B cell (primary cell): ENCODE results near the gene BTN2A1. TPM values are rescaled to one million over a fixed set of nuclear protein-coding genes. Genes with fewer than 3 reads are reported as not detected.

Source experiments
- ATAC-seq: fragments of 200-7000 bp; cut with Tn5 transposase; one replicate; pipeline ENCODE4 v1.10.0; 2021; ENCODE audit warnings: low read depth, mild to moderate bottlenecking, moderate number of reproducible peaks, moderate library complexity
- CTCF ChIA-PET: fragments of 350-600 bp; sonication (Branson Sonifier 250); formaldehyde crosslinking; loops from one replicate; lab custom pipeline; 2021; ENCODE audit warnings: antibody characterized with exemption, inconsistent platforms; lab: Charles Lee
- POLR2A ChIA-PET: fragments of 350-600 bp; sonication (Branson Sonifier 250); formaldehyde crosslinking; loops from one replicate; lab custom pipeline; 2021; ENCODE audit warnings: antibody characterized with exemption; lab: Charles Lee
- DNase-seq: peaks from one replicate; pipeline ENCODE4 v3.0.0; 2013
- H2AFZ ChIP-seq: 2 replicates; pipeline ENCODE4 v1.6.1; 2012; ENCODE audit warnings: mild to moderate bottlenecking, low read depth, low read length; ENCODE audit not compliant: insufficient read depth, poor library complexity, severe bottlenecking
- H3K27ac ChIP-seq, 2 donors: 1 replicate in 1 of 2; 2 replicates in 1 of 2; pipeline ENCODE4 v1.5.1; 2012 to 2013; ENCODE audit warnings: low read length in 2 of 2, mild to moderate bottlenecking in 2 of 2, moderate library complexity in 1 of 2
- H3K27me3 ChIP-seq, 4 experiments: fragments of 200-600 bp in 1 of 4; sonication (generic) in 1 of 4; replicated peaks in 1 of 4; 1 replicate in 2 of 4; 2 replicates in 2 of 4; pipeline versions ENCODE4 v1.6.1 to v1.7.0; 2013 to 2016; ENCODE audit warnings: low read length in 3 of 4, mild to moderate bottlenecking in 2 of 4, mixed read lengths in 1 of 4, moderate library complexity in 1 of 4; ENCODE audit not compliant: insufficient read depth in 4 of 4, control insufficient read depth in 3 of 4; ENCODE audit errors: control extremely low read depth in 1 of 4
- H3K36me3 ChIP-seq, 2 experiments: replicated peaks in 1 of 2; 1 replicate in 1 of 2; 2 replicates in 1 of 2; pipeline versions ENCODE4 v1.6.1 to v1.7.1; 2013; ENCODE audit warnings: low read length in 1 of 2; ENCODE audit not compliant: insufficient read depth in 2 of 2, control insufficient read depth in 1 of 2; ENCODE audit errors: control extremely low read depth in 1 of 2, extremely low read depth in 1 of 2
- H3K4me1 ChIP-seq, 2 donors: fragments of 200-600 bp in 1 of 2; sonication (generic) in 1 of 2; 1 replicate in 1 of 2; 2 replicates in 1 of 2; pipeline versions ENCODE4 v1.5.1 to v1.6.1; 2013 to 2017; ENCODE audit warnings: low read length in 2 of 2; ENCODE audit not compliant: control insufficient read depth in 2 of 2, insufficient read depth in 2 of 2
- H3K4me2 ChIP-seq: replicated peaks from 2 replicates; pipeline ENCODE3; 2012; ENCODE audit warnings: mild to moderate bottlenecking, low read depth, low read length; ENCODE audit not compliant: poor library complexity, severe bottlenecking
- H3K4me3 ChIP-seq, 5 experiments: fragments of 200-600 bp in 1 of 5; sonication (generic) in 1 of 5; 1 replicate in 3 of 5; 2 replicates in 2 of 5; pipeline versions ENCODE4 v1.5.1 to v1.7.0; 2011 to 2016; ENCODE audit warnings: low read length in 4 of 5, mild to moderate bottlenecking in 4 of 5, low read depth in 2 of 5, control low read depth in 1 of 5, moderate library complexity in 1 of 5; ENCODE audit not compliant: insufficient read depth in 1 of 5; ENCODE audit errors: control extremely low read depth in 1 of 5, extremely low read depth in 1 of 5
- H3K79me2 ChIP-seq: fragments of 200-600 bp; sonication (generic); one replicate; pipeline ENCODE4 v1.6.0; 2016; ENCODE audit warnings: low read length; ENCODE audit not compliant: control insufficient read depth, insufficient read depth
- H3K9ac ChIP-seq: fragments of 200-600 bp; sonication (generic); 2 replicates; pipeline ENCODE4 v1.6.1; 2017; ENCODE audit warnings: mild to moderate bottlenecking, low read length, moderate library complexity
- H3K9me3 ChIP-seq, 3 donors: one replicate each; pipeline versions ENCODE4 v1.6.1 to v1.7.1; 2013; ENCODE audit warnings: low read length in 2 of 3; ENCODE audit not compliant: control insufficient read depth in 2 of 3, insufficient read depth in 1 of 3; ENCODE audit errors: control extremely low read depth in 1 of 3
- H4K20me1 ChIP-seq: 2 replicates; pipeline ENCODE4 v1.6.0; 2012; ENCODE audit warnings: mild to moderate bottlenecking, low read length; ENCODE audit not compliant: insufficient read depth, control insufficient read depth, poor library complexity, severe bottlenecking
- H3K27ac Mint-ChIP-seq: one replicate; pipeline ENCODE4 v1.8.0; 2021; ENCODE audit warnings: mixed read lengths
- H3K27me3 Mint-ChIP-seq: one replicate; pipeline ENCODE4 v1.8.0; 2021; ENCODE audit warnings: mixed read lengths
- H3K4me1 Mint-ChIP-seq: one replicate; pipeline ENCODE4 v1.8.0; 2021; ENCODE audit warnings: mixed read lengths
- H3K4me3 Mint-ChIP-seq: one replicate; pipeline ENCODE4 v1.8.0; 2021; ENCODE audit warnings: mixed read lengths
- H3K9me3 Mint-ChIP-seq: one replicate; pipeline ENCODE4 v1.8.0; 2022; ENCODE audit warnings: mixed read lengths; ENCODE audit not compliant: insufficient read depth
- CTCF ChIP-seq: fragments of 200-600 bp; IDR thresholded peaks from one replicate; pipeline ENCODE4 v1.8.0; 2022; ENCODE audit warnings: antibody characterized with exemption, mild to moderate bottlenecking
- EZH2 ChIP-seq: IDR thresholded peaks from 2 replicates; pipeline ENCODE4 v1.6.1; 2012; ENCODE audit warnings: borderline replicate concordance, low read depth, mild to moderate bottlenecking, moderate library complexity, low read length; ENCODE audit not compliant: insufficient read depth, poor library complexity, severe bottlenecking
- WGBS: methylation state at CpG from one replicate; pipeline ENCODE4 v1.1.5; 2013; ENCODE audit warnings: missing lambda C conversion rate; ENCODE audit not compliant: insufficient coverage; 5-methylcytosine and 5-hydroxymethylcytosine counted together
- intact Hi-C: fragments of 100-400 bp; cut with micrococcal nuclease; formaldehyde crosslinking; loops from one replicate; pipeline ENCODE4 v1.10.0; 2022
- polyA plus RNA-seq: library from polyadenylated mRNA; depleted of rRNA; stranded (reverse); fragments of >200 nt; gene quantifications from 2 replicates; pipeline ENCODE4 v1.2.3, GENCODE V29; 2012
- total RNA-seq, 2 donors: library from RNA; stranded (reverse); fragments of 120-200 nt in 1 of 2; gene quantifications; 1 replicate in 1 of 2; 2 replicates in 1 of 2; pipeline versions ENCODE4 v1.2.3 to v1.2.4, GENCODE V29; 2013 to 2022

Gene BTN2A1
- total and polyA plus RNA-seq, 2 donors (not counting 1 experiment from before 2014, with no cell fraction given): 55.1 to 69.6 TPM

- Histone ChIP-seq H2AFZ (no peak overlapping the region), H3K27ac (no peak overlapping the region), H3K9me3 (peaks cover 0 to 6% (median 0%) of the 10 kb centered on the region in 3 donors), H4K20me1 (no peaks in the 10 kb centered on the region), H3K4me2 (no peak overlapping the region), H3K9ac (no peak overlapping the region), H3K36me3 (peaks cover 0 to 60% of the 10 kb centered on the region in 2 experiments), H3K79me2 (no peaks in the 10 kb centered on the region), H3K4me1 (peaks cover 12 to 16% of the 10 kb centered on the region in 2 donors), H3K4me3 (no peak overlapping the region), H3K27me3 (no peaks in the 10 kb centered on the region)
- H3K4me1 Mint-ChIP-seq: peaks cover 34% of the 10 kb centered on the region
- no peak for DNase-seq
- 100% methylated on average over 1 of the region's 3 CpGs for WGBS
- H3K9me3 Mint-ChIP-seq: no peaks in the 10 kb centered on the region
- no peak for ATAC-seq
- TF ChIP-seq EZH2 (no peak), CTCF (no peak)
- H3K27me3 Mint-ChIP-seq: no peaks in the 10 kb centered on the region
- H3K4me3 Mint-ChIP-seq: no peak overlapping the region
- POLR2A ChIA-PET: no interaction called here
- intact Hi-C loops: no loop called here
- peak overlapping the region; percentile 2 for H3K27ac Mint-ChIP-seq
- CTCF ChIA-PET: interaction anchor here (1.2 kb wide), 1 partner anchor 29 kb away, joined by 3 read pairs; the partner anchor contains the start of gene BTN2A2
Measured at GRCh38 chr6:26412228-26412627, 45.5 kb upstream of the BTN2A1 start.

- H3K27me3 ChIP-seq: no peaks in the 10 kb centered on the region
- intact Hi-C loops: no loop called here
- no peak overlapping the region for H3K4me3 ChIP-seq
- H2AFZ ChIP-seq: no peak overlapping the region
- no peak overlapping the region for H3K9ac ChIP-seq
- H3K36me3 ChIP-seq: peaks cover 0 to 53% of the 10 kb centered on the region in 2 experiments
- no peaks in the 10 kb centered on the region for H4K20me1 ChIP-seq
- H3K79me2 ChIP-seq: no peaks in the 10 kb centered on the region
- Mint-ChIP-seq H3K9me3 (peaks cover 3% of the 10 kb centered on the region), H3K4me3 (no peak overlapping the region), H3K4me1 (peaks cover 28% of the 10 kb centered on the region), H3K27ac (peak overlapping the region; percentile 2), H3K27me3 (no peaks in the 10 kb centered on the region)
- ChIA-PET POLR2A (no interaction called here), CTCF (interaction anchor here (1.2 kb wide), 1 partner anchor 30 kb away, joined by 3 read pairs; the partner anchor contains the start of gene BTN2A2)
- H3K4me1 ChIP-seq: peaks cover 12% of the 10 kb centered on the region in 2 donors
- no peak overlapping the region for H3K4me2 ChIP-seq
- H3K27ac ChIP-seq: no peak overlapping the region
- no peak for TF ChIP-seq CTCF
- no peak for TF ChIP-seq EZH2
- ATAC-seq (no peak), DNase-seq (no peak)
- 100% methylated on average over 2 of the region's 4 CpGs for WGBS
- peaks cover 0 to 13% (median 3%) of the 10 kb centered on the region in 3 donors for H3K9me3 ChIP-seq
Measured at GRCh38 chr6:26412954-26413353, 44.8 kb upstream of the BTN2A1 start.
